Hepatocyte (in vitro differentiated cells): Measurements from ENCODE around the gene PRKCA.

Source experiments
- CTCF ChIP-seq: fragments of 200-600 bp; sonication (generic); IDR thresholded peaks from 2 replicates; pipeline ENCODE4 v1.5.1; 2016; ENCODE audit warnings: antibody characterized with exemption, mild to moderate bottlenecking; ENCODE audit not compliant: poor library complexity
- EZH2 ChIP-seq: fragments of 200-600 bp; sonication (generic); IDR thresholded peaks from 2 replicates; pipeline ENCODE4 v1.6.1; 2016; ENCODE audit warnings: antibody characterized with exemption, mild to moderate bottlenecking, borderline replicate concordance

GRCh38 chr17:66695098-66695497 lies 392.7 kb downstream of the PRKCA start:
- TF ChIP-seq CTCF (no peak), EZH2 (no peak)
